ENCODE data around the gene SOCS3.
"Not testable (repeated sequence)": the region's sequence is repeated elsewhere in the genome, so short reads cannot be mapped to it uniquely, and the experiment has no call there.

The SOCS3 gene

GRCh38 chr17:78329263-78330059 is 30.4 kb downstream of the SOCS3 start:
- peak; percentile 70 for DNase-seq (ENCODE audit: low spot score)

GRCh38 chr17:78327880-78328279 is 32.0 kb downstream of the SOCS3 start:
- DNase-seq (ENCODE audit: low spot score) = no peak

GRCh38 chr17:78325076-78325687 is 34.7 kb downstream of the SOCS3 start:
- DNase-seq (ENCODE audit: low spot score) = peak; percentile 85

GRCh38 chr17:78324391-78325075 is 35.3 kb downstream of the SOCS3 start:
- DNase-seq (ENCODE audit: low spot score) = peak; percentile 90

GRCh38 chr17:78323826-78324390 is 36.0 kb downstream of the SOCS3 start:
- no peak for DNase-seq (ENCODE audit: low spot score)

- peak; percentile 50 for DNase-seq (ENCODE audit: low spot score)
Measured at GRCh38 chr17:78322858-78323455, 36.9 kb downstream of the SOCS3 start.

GRCh38 chr17:78322327-78322857 is 37.5 kb downstream of the SOCS3 start:
- no peak for DNase-seq (ENCODE audit: low spot score)

- DNase-seq (ENCODE audit: low spot score) = no peak
Measured at GRCh38 chr17:78318843-78319242, 41.0 kb downstream of the SOCS3 start.

- no peak for DNase-seq (ENCODE audit: low spot score)
Measured at GRCh38 chr17:78318407-78318806, 41.5 kb downstream of the SOCS3 start.

GRCh38 chr17:78317794-78318400 is 42.0 kb downstream of the SOCS3 start:
- no peak for DNase-seq (ENCODE audit: low spot score)

GRCh38 chr17:78316867-78317789 is 42.7 kb downstream of the SOCS3 start:
- no peak for DNase-seq (ENCODE audit: low spot score)

- no peak for DNase-seq (ENCODE audit: low spot score)
Measured at GRCh38 chr17:78316115-78316866, 43.6 kb downstream of the SOCS3 start.

GRCh38 chr17:78315355-78316114 is 44.3 kb downstream of the SOCS3 start:
- DNase-seq (ENCODE audit: low spot score) = peak; percentile 97

GRCh38 chr17:78314683-78315354 is 45.1 kb downstream of the SOCS3 start:
- DNase-seq (ENCODE audit: low spot score) = no peak

- DNase-seq (ENCODE audit: low spot score) = peak; percentile 92
Measured at GRCh38 chr17:78313735-78314648, 45.9 kb downstream of the SOCS3 start.

- not testable (repeated sequence) for DNase-seq (ENCODE audit: low spot score)
Measured at GRCh38 chr17:78309659-78310255, 50.1 kb downstream of the SOCS3 start.
